GM18502 (cell line): ENCODE results near the gene HECW1.
"Not testable (repeated sequence)": the region's sequence is repeated elsewhere in the genome, so short reads cannot be mapped to it uniquely, and the experiment has no call there.

Source experiments
- ATAC-seq: cut with Tn5 transposase; IDR thresholded peaks from one replicate; pipeline ENCODE4 v1.9.1; 2021; ENCODE audit warnings: mild to moderate bottlenecking; ENCODE audit not compliant: unreplicated experiment, poor library complexity

The HECW1 gene

DNA sequence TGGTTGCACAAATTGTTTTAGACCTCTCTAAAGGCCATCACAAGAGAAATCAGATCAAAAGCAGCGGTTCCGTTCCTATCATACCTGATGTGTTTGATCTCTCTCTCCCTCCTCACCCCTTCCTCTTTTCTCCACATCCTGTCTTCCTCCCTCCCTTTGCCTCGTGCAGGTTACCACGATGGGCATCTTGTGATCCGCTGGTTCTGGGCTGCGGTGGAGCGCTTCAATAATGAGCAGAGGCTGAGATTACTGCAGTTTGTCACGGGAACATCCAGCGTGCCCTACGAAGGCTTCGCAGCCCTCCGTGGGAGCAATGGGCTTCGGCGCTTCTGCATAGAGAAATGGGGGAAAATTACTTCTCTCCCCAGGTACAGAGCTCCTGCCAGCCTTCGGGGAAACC lies 442.0 kb downstream of the HECW1 start:
- ATAC-seq: no peak

DNA sequence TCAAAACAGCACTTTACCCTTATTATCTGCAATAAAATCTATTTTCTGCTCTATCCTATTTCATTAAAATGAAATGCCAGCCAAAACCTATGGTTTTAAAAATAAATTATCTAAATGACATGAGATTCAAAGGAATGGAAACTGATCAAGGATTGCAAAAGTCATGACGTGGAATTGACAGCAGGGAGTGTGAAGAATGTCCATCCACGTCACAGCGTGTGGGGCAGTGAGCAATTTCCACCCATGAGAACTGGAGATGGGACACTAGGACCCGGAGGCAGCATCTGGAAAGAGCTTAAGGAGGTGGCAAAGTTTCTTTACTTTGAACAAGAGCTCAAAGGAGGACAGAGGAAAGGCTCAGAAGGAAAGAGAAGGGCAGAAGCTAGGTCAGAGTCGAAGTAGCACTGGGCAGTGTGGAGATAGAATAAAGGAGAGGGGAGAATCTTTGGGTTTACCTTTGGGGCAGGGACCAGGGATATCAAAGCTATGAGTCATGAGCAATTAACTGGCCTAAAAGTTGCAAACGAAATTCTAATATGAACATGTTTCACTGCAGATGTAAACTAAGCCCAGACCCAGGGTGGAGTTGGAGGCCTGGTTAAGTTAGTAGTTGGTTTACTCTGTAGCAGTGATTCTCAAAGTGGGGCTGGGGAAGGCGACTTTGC lies 445.5 kb downstream of the HECW1 start:
- ATAC-seq: no peak

DNA sequence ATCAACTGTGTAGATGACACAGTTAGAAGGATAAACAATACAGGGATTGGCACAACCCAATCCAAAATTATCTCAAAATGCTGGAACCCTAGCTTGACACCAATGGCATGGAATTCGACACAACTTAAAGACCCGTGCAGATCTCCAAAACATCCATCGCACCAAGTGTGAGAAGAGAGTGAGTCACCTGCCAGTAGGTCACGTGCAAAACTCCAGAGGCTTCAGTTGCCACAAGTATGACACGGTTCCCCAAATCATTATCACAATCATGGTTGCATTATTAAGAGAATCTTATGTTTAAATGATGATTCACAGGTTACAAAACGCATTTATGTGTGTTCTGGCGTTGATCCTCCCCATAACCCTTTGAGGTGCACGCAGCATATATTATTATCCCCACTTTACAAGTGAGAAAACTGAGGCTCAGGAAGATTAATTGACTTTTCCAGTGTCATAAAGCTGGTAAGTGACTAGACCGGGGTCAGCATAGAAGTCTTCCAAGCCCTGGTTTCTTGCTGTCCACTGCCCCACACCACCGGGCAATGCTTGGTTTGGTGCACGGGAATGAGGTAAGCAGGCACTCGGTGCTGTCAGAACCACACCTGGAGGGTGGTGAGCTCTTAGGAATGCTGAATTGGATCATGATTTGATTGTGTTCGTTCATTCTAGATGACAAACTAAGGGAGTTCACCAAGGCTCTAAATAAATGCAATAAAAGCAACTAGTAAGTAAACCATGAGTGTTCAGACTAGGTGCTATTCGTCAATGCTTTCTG lies 446.9 kb downstream of the HECW1 start:
- ATAC-seq: no peak

DNA sequence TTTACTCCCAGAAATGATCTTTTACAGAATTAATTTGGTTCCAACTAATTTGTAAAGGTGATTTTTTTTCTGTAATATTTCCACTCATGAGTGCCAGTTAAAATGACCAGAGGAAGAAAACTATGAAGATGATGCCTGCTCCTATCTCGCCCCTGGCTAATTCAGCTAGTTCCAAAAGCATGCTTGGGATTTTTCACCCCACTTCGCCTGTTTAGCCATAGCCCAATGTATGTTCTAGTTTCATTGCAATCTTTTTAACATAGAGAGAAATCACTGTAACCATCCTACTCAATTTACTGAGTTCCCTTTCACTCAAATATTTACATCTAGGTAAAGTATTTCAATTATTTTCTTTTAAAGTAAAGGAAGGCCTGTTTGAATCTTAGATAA lies 447.5 kb downstream of the HECW1 start:
- ATAC-seq: no peak

DNA sequence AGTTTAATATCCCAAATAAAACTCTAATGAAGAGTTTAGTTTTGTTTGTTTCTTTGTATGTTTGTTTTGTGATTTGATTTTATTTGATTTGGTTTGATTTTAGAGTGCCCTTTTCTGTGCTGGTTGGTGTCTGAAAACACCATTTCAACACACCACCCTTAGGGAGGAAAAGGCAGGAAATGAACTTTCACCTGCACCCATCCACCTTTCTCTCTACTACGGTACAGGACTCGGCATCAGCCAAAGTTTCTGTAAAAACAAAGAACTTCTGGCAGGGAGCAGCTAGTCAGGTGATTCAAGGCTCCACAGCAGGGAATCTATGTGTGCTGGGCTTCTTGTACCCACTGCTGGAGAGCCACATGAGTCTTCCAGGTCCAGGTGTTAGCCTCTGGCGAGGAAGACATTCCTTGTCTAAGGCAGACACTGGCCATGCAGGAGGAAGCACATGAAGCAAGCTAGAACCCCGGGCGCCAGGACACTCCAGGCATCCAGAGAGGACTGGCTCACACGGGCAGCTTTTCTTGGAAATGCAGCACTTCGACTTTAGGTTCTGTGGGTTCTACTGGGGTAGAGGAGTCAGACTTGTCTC lies 448.4 kb downstream of the HECW1 start:
- ATAC-seq: no peak

DNA sequence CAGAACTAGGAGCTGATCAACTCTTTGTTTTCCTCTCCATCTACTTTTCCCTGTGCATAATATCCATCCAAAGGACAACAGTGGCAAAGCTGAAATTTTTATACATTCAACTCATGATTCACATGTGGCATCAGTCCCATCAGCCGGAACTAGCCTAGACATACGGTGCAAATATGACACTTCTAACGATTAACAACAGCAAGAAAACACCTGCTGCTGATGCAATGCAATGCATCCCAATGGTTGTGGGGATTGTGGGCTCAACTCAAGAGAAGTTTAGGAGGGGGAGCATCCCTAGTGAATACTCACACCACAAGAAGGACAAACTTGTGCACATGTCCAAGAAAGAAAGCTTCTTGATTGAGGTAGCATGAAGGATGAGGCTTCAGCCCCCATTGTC lies 449.9 kb downstream of the HECW1 start:
- no peak for ATAC-seq

DNA sequence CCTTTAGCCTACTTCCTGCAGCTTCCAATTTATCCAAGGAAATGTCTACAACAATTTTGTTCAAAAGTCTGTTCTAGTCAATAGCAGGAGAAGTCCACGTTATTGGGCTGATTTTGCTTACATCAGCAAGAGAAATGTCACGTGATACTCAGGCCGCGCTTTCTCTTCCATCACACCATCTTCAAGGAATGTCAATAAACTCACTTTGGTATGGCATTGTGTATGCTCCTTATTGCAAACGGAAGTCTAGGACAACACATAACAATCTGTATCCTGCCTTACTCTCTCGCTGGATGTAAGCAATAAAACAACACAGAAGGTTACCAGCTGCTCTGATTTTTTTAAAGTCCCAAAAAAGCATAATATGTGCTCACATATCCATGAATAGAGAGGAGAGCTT lies 453.3 kb downstream of the HECW1 start:
- no peak for ATAC-seq

DNA sequence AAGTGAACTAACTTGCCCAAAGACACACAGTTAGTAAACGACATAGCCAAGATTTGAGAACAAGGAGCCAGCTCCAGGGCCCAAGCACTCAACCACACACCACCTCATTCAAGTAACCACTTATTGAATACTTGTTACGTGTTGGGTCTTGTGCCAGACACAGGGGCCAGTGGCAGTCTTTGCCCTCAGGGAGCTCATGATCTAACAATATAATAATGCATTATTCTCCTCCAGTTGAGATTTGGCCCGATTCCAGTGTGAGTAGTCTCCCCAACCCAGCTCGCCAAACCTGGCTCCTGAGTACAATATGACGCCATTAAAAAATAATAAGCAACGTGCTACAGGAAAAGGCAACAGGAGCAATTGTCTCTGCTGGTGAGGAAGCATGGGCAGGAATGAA lies 456.1 kb downstream of the HECW1 start:
- ATAC-seq: no peak

DNA sequence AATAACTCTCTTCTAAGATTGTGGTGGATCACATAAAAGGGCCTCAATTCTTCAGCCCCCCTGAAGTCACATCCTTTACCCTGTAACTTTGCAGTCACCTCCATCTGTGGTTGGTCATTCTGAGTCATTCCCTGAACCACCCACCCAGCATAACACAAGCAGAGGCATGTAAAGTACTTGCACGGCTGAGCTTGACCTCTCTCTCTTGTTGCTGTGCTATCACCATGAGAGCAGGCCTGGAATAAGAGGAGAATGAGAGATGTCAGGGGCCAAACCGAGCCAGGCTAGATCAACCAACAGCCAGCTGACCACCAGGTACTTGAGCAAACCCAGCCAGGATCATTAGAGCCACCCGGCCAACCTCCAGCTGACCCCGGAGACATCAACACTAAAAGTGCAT lies 457.0 kb downstream of the HECW1 start:
- ATAC-seq: peak; percentile 79

DNA sequence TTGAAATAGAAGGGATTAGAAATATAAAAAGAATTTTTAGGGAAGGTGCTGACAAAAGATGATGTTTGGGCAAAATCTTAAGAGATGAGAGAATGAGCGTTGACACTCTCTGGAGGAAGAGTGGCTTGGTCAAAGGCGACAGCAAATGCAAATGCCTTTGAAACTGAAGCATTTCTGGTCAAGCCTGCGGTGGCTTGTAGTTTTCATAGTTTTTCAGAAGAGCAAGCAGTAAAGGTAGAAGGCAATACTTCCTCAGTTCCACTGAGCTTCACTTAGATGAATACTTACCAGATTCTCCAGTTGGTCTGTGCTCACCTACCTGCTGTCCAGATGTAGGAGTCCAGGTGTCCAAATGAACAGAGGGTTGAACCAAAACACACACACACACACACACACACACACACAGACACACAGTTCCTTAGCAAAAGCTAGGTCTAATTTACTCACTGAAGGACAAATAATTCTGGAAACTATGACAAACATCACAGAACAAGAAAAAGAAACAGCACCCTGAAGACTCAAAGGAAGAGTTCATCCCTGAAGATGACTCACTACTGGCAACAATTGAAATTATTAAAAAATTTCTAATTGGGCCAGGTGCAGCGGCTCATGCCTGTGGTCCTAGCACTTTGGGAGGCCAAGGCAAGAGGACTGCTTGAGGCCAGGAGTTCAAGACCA lies 458.4 kb downstream of the HECW1 start:
- ATAC-seq: no peak

DNA sequence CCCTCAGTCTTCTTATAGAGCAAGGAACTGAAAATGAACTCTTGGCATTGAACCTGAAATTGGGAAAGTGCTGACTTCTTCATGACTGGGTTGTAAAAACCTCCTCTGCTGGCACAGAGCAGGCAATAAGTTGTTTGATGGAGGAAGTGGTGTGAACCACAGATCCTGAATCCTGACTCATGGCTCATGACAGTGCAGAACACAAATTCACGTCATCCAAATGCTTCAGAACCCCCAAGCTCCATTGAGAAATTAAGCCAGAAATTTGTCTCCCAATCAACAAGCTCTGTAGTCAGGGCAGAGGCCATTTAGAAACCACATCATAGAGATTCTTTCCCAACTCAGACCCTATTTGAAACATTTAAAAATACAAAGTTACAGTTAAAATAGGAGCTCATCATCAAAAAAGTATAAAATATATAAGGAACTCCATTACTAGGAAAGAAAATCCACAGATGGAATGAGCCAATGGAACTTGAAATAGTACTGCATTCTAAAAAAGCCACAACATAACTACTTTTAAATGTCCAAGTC lies 460.1 kb downstream of the HECW1 start:
- ATAC-seq: peak; percentile 64

DNA sequence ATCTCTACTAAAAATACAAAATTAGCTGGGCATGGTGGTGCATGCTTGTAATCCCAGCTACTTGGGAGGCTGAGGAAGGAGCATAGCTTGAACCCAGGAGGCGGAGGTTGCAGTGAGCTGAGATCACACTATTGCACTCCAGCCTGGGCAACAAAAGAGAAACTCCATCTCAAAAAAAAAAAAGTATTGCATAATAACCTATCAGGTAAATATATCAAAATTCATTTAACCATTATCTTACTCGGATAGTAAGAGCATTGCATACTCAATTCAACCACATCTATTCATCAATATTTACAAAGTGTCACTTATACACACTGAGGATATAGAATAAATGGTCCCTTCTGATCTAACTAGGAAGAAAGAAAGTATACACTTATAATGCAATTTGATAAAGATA lies 461.4 kb downstream of the HECW1 start:
- ATAC-seq: not testable (repeated sequence)

DNA sequence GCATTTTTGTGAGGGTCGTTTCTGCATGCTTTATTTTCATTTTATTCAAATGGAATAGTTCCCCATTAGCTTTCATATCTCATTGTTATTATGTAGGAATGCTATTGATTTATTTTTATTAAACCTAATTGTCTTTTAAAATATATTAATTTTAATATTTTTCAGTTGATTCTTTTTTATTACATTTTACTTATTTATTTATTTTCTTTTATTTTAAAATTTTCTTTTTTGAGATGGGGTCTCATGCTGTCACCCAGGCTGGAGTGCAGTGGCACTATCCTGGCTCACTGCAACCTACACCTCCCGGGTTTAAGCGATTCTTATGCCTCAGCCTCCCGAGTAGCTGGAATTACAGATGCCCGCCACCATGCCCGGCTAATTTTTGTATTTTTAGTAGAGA lies 463.1 kb downstream of the HECW1 start:
- no peak for ATAC-seq

DNA sequence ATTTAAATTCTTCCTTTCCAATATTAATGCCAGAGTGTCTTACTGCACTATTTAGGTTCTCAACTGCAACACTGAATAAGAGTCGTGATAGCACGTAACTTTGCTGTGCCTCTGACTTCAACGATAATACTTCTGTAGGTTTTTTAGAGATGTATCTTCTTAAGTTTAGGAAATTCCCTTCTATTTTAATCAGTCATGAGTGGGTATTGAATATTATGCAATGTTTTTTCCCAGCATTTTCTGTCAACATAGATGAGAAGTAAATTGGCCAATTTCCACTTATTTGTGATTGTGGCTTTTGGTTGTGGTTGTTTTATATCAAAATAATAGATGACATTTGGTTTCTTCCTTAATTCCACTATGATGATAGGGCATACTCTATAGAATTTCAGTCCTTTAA lies 463.8 kb downstream of the HECW1 start:
- ATAC-seq: no peak

DNA sequence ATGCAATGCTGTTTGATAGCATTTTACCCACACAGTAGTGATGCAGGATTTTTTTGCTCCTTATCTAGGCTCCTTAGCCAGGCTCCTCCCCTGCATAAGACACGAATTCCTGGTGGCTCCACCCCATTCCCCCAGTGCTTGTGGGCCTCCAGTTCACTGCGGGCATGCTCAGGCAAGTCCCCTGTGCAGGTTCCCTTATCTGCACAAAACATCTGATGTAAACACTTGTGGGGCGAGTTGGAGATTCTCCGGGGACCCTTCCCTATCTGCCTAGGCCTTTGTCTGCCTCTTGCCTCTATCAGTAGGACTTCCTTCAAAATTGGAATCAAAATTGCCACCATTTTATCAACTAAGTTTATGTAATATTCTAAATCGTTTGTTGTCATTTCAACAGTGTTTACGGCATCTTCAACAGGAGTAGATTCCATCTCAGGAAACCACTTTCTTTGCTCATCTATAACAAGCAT lies 465.1 kb downstream of the HECW1 start:
- ATAC-seq: no peak

DNA sequence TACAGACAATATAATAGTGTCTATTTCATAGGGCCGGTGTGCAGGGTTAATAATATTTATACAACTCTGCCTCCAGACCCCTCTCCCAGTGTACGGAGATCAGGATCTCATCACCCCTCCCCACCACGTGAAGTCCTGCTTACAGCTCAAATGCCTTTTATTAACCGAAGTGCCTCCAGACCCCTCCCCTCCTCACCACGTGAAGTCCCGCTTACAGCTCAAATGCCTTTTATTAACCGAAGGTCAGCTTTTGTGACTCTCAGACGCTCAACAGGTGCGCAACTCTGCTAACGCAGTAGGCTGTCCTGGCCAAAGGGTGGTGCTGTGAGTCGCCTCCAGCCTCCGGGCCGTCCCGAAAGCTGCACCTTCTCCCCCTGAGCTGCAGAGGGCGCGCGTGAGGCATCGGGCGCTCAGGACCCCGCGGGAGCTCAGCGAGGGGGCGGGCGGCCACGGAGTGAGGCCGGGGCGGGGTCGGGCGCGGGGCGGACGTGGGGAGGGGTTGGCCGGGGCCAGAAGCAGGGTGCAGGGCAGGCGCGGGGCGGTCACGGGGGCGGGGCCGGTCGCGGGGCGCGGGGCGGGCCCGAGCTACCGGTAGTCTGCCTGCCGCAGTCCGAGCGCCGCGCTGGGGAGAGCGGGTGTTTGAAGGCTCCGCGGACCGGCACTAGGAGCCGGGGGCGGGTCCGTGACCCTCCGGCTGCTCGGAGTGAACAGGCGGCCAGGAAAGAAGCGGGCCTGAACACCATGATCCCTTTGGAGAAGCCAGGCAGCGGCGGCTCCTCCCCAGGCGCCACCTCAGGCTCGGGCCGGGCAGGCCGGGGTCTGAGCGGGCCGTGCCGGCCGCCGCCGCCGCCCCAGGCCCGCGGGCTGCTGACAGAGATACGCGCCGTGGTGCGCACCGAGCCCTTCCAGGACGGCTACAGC lies 470.3 kb downstream of the HECW1 start, which contains the start of gene STK17A:
STK17A (plus strand) TSS at position 606 of the 921 bp plus-strand sequence; CDS start at position 742, 136 bp downstream.
- ATAC-seq: peak; percentile 66

DNA sequence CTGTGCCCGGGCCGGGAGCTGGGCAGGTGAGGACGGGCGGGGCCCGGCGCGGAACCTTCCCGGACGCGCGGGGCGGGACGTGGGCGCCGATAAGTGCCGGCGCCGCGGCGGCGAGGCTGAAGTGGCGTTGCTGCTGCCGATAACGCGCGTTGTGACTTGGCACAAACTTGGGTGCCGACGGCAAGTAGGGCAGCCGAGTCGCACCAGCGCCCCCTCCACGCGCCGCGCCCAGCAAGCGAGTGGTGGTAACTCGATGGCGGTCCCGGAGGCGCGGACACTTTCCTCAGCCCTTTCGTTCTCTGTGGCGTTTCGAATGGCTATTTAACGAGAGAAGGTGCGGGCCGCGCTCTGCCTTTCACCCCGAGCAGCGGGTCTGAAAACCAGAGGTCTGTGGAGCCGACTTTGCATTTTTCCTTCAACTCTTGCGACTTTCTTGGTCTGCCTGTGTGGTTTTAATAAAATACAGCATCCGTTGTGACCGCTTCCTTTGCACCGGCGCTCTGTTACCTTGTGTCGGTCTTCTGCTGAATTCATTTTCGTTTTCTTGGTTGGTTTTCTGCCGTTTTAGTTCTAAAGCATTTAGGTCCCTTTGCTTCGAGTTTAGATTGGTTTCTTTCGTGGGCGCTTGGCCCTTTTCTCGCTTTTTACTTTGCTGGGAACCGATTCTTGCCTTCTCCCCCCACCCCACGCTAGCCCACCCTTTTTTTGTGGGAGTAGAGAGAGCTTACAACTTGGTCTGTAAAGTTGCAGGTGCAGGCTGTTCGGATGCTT lies 471.2 kb downstream of the HECW1 start:
- ATAC-seq: peak; percentile 21

DNA sequence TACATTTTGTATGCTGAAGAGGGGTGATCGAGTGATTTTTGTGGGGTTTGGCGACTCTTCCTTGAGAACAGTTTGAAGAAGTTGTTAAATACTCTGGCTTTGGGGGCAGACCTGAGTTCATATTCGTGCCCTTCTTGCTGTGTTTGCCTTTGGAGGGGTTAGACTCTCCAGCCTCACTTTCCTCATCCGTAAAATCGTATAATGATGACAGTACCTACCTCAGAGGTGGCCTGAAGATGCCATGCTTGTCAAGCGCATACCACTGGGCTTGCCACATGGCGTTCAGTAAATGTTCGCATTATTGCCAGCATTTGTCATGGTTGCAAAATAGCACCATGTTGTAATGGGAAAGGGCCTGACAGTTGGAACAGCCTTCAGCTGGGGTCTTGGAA lies 471.7 kb downstream of the HECW1 start:
- ATAC-seq: no peak

DNA sequence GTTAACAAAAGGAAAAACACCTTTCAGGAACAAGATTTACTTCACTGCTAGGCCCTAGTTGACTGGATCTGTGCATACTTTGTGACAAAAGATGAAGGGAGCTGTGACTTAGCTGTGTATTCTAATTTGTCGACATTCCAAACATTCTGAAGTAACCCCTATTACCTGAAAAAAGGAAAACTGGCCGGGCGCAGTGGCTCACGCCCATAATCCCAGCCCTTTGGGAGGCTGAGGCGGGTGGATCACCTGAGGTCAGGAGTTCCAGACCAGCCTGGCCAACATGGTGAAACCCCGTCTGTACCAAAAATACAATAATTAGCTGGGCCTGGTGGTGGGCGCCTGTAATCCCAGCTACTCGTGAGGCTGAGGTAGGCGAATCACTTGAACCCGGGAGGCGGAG lies 472.3 kb downstream of the HECW1 start:
- not testable (repeated sequence) for ATAC-seq
